GM18498 (cell line): ENCODE results near the gene VAMP2.
"Not testable (repeated sequence)": the region's sequence is repeated elsewhere in the genome, so short reads cannot be mapped to it uniquely, and the experiment has no call there.

Experiments used
- ATAC-seq: cut with Tn5 transposase; IDR thresholded peaks from one replicate; pipeline ENCODE4 v1.9.1; 2021; ENCODE audit warnings: mild to moderate bottlenecking, moderate library complexity; ENCODE audit not compliant: unreplicated experiment

The VAMP2 gene

GRCh38 chr17:8176197-8176940, 13.6 kb upstream of the VAMP2 start, which contains the start of gene TMEM107:
TSS of gene TMEM107 (minus strand) at chr17:8176380. CDS start at chr17:8176286, 94 bp downstream.
- peak; percentile 38 for ATAC-seq

- ATAC-seq, result peak; percentile 1
Observed at GRCh38 chr17:8175795-8176196, 13.0 kb upstream of the VAMP2 start.

DNA sequence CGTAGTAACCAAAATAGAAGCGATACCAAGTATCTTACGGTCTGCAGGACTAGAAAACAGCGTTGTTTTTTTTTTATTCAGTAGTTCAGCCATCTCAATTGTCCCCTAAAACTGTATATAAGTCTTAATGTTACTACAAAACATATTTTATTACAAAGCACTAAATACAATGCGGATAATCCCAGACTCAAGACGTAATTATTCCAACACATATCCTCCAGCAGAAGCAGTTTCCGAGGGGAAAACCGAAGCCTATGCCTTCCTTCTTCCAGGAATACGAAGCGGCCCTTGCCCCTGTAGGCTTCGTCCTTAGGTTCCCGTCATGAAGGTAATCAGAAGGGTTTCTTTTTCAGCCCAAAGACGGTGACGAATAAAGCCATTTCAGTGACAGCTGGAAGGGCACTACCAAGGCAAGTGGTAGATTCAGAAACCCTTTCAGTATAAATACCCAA, 11.1 kb upstream of the VAMP2 start:
- ATAC-seq, result no peak

DNA sequence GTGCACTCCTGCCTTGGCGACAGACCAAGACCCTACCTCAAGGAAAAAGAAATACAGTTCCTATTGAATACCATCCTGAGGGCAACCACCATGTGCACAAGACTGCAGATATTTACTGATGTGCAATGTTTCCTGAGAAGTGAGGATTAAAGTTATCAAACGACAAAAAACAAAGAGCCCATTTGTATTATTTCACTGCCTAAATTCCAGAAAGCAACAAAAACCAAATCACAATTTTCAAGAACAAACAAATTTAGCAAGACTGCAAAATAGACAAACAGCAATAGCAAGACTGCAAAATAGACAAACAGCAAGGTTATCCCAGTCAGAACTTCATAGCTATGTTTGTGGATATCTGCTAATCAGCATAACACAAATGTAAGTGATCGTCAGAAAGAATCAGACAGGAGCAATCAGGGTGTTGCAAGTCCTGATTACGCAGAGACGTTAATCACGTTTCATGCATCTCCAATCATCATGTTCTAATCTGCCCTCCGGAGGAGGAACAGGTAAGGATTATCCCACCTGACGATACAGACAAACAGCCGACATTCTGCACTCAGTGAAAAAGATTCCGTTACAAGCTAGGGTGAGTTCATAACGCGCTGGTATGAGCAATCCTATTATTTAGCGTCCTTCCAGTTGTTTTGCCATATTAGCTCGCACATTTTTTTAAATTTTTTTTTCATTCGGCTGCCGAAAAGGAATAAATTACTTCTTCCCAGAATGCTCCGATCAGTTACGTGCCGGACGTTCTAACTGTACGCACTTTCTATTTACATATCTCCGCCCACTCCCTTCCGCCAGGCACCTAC, 10.5 kb upstream of the VAMP2 start:
- ATAC-seq, result peak; percentile 73

DNA sequence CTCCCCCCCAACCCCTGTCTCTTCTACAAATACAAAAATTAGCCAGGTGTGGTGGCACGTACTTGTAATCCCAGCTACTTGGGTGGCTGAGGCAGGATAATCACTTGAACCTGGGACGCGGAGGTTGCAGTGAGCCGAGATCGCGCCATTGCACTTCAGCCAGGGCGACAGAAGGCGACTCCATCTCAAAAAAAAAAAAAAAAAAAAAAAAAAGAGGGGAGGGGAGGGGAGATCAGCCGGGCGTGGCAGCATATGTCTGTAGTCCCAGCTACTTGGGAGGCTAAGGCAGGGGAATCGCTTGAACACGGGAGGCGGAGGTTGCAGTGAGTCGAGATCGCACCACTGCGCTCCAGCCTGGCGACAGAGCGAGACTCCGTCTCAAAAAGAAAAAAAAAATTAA, 7.4 kb upstream of the VAMP2 start:
- not testable (repeated sequence) for ATAC-seq

DNA sequence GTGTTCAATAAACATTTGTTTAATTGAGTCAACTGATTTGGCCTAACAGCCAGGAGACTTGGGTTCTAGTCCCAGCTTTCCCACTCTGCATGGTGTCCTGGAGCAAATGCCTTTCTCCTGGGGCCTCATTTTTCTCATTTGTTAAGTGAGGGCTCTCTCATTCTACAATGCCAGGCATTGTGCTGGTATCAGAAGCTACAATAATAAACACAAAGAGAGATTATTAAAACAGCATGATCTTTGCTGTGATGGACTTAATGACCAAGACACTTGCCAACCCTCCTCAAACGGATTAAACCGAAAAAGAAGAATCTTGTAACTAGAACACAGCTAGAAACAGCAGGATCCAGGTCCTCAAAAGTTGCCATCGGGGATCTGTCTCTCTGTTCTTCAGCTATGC, 4.8 kb upstream of the VAMP2 start:
- ATAC-seq, result no peak

GRCh38 chr17:8166731-8167130, 4.0 kb upstream of the VAMP2 start:
- ATAC-seq, result no peak

- ATAC-seq, result no peak
Observed at GRCh38 chr17:8164815-8165131, 2.0 kb upstream of the VAMP2 start.

GRCh38 chr17:8163978-8164814, 1.4 kb upstream of the VAMP2 start:
- ATAC-seq, result no peak

DNA sequence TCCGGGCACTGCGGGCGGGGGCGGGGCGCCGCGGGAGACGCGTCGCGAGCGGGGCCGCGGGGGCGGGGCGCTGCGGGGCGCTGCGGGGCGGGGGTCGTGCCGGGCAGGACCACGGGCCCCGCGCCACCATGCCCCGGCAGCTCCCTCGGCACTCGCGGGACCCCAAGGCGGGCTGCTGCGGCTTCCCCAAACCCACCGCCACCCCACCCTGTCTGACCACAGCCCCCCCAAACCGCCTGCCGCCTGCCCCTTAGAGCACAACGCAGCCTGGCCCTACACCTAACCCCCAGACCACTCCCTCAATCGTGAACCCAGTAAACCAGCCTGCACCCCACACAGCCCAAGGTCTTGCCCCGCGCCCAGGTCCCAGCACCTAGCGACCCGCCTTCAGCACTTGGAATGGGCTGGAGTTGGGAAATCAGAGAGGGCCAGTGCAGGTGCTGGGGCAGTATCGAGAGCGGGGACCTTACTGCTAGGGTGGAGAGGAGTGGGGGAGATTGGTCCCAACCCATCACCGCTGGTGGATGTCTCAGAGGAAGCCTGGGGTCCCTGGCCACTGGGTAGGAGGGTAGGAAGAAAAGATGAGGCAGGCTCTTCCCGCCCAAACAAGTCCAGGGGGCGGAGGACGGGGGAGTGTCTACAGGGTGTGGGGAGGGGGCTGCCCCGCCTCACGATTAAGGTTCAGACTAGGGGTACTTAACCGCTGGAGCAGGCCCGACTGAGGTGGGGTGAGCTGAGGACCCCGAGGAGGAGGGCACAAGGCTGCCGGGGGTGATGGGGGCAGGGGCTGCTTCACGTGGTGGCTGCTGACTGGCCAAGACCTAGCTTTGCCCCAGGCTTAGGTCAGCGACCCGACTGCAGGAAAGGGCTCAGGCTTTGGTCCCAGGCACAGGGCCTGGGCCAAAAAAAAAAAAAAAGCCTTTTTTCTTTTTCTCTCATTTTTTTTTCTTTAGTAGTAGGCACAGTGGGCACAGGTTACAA, 539 bp upstream of the VAMP2 start:
- ATAC-seq, result peak; percentile 4

GRCh38 chr17:8161289-8162232, 1.2 kb downstream of the VAMP2 start:
- no peak for ATAC-seq

- no peak for ATAC-seq
Observed at GRCh38 chr17:8160741-8161221, 2.0 kb downstream of the VAMP2 start.

- ATAC-seq, result no peak
Observed at GRCh38 chr17:8160224-8160577, 2.5 kb downstream of the VAMP2 start.

- no peak for ATAC-seq
Observed at GRCh38 chr17:8159459-8160223, 3.1 kb downstream of the VAMP2 start.

DNA sequence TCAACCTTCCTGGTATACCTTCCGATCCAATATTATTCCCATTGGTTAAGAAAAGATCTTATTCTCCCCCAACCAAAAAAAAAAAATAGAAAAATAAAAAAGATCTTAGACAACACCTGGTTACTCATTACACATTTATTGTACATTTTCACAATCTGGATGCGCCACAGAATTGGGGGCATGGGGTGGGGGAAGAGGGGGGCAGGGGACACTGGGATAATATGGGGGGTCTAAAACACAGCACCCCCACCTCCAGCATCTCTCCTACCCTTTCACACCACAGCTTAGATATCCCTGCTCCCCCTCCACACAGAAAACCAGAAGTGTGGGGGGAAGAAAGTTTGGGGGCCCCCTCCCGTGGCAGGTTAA, 3.7 kb downstream of the VAMP2 start:
- no peak for ATAC-seq

DNA sequence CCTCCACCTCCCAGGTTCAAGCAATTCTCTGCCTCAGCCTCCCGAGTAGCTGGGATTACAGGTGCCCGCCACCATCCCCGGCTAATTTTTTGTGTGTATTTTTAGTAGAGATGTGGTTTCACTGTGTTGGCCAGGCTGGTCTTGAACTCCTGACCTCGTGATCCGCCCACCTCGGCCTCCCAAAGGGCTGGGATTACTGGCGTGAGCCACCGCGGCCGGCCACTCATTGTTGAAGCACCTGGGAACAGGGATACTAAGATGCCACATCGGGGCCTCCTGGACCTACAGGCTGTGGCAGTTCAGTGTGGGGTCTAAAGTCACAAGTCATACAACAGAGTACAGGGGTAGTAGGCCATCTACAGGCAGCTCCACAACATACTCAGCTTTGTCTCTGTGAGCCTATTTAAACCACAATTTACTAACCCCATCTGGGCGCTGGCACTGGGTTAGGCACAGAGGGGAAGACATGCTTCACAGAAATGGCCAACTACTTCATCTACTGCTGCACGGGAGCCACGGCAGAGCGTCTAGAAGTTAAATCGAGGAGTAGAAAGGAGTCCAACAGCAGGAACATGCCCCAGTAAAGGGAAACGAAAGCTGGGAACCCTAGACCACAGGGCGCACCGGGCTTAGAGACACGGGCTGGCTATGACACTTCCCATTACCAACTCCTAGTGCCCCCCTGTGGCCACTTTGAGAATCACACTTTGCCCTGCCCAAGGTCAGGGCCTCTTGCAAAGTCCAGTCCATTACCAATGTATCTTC, 4.3 kb downstream of the VAMP2 start:
- ATAC-seq, result no peak

DNA sequence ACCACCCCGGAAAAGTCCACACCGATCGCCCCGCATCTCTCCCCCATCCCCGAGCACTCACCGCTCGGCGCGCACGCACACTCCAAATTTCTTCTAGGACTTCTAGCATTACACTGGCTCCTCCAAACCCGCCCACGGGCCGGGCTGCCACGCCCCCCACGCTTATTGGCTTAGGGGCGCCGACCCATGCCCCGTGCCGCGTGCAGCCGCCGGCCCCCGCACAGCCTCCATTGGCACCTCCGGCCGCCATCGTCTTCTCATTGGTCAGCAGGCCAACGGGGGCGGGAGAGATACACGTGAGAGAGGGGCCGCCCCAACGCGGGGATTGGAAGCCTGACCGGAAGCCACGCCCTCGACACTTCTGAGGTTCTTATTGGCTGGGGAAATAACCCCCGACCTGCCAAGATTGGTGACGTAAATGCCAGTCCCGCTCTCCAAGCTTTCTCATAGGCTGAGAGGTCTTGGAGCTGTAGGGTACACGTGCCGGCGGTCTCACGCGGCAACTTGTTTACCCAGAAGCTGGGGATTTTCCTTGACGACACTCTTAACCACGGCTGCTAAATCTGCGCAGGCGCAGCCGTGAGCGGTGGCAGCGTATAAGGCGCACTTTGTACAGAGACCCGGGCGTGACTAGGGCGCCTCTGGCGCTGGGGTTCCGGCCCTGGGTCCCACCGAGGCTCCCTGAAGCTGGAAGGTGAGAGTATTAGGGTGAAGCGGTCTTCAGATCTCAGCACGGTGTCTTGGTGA, 6.3 kb downstream of the VAMP2 start:
- peak; percentile 80 for ATAC-seq
